GM18526 (cell line): ENCODE measurements around the gene PDZD2.

Source experiments
- POLR2A ChIP-seq: IDR thresholded peaks from 3 replicates; pipeline ENCODE4 v1.6.1; 2011; ENCODE audit not compliant: insufficient read length; ENCODE audit errors: extremely low read depth

PDZD2 gene

GRCh38 chr5:32123058-32123805 lies 484.3 kb downstream of the PDZD2 start:
- TF ChIP-seq POLR2A = no peak

DNA sequence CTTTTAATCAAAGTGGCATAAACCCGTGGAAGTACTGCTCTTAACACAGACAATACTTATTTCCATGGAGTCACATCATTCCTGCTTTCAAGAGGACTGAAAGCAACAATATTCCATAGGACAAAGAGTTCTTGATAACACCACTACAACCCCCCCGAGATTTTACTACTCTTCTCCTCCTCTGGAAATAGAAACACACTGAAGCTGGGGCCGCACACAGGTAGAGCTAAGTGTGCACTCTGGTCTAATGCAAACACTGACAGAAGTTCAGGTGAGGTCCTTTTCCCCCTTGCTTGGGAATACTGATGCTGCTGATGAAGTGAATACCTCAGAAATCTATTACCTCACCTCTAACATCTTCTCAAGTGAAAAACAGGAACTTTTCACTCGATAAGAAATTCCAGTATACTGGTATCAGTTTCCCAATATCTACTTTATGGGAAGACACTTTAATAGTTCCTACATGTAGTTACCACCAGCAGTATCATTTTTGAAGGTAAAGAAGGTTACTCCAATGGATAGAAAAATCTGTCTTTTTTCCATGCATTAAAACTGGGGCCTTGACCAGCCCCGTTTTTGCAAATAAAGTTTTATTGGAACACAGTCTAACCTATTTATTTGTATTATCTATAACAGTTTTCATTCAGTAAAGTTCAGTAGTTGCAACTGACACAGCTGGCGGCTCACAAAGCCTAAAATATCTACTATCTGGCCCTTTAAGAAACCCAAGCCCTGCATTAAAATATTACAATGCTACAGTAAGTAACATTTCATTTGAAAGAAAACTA lies 485.2 kb downstream of the PDZD2 start:
- no peak for TF ChIP-seq POLR2A

DNA sequence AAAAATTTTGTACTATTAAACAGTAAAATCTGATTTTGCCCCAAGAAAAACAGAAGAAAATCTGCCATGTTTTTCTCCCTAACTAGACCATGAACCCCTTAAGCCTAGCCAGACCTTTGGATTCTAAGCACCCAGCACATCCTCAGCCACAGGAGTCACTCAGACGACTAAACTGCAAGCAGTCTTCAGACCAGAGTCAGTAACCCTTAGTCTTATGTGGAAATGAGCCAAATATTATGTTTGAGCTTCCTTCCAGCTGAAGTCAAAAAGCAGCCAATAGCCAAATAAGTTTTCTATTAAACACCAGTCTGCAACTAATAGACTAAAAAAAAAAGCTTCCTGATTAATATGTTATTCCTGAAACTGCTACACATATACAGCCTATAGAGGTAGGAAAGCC lies 487.8 kb downstream of the PDZD2 start:
- no peak for TF ChIP-seq POLR2A

DNA sequence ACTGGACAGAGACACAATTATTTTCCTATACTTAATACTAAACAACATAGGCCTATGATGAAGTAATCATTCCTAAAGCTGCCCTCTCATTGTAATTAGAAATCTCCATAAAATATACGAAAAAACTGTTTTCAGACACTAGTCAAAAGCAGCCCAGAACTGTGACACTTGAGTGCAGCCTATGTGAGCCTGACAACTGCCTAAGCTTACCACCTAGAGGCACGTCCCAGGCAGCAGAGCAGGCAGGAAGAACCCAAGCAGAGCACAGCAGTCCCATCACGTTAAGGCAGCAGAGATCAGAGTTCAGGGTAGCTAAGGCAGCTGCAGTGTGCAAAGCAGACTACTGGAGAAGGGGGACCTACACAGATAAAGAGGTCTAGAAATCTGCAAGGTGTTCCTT lies 488.8 kb downstream of the PDZD2 start:
- no peak for TF ChIP-seq POLR2A

DNA sequence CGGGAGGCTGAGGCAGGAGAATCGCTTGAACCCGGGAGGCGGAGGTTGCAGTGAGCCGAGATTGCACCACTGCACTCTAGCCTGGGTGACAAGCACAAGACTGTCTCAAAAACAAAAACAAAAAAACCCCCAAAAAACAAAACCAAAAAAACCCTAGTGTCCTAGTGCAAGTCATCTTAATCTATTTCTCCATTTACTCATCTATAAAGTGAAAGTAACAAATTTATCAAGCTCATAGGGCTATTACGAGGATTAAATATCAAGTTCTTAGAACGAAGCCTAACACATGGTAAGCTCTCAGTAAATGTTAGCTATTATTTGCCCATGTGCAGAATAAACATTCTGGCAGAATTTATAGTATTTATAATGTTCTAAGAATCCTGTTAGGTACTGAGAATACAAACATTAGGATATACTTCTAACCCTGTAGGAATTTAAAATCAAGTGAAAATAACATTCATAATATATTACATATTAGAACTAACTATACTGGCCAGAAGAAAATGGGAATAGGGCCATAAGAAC lies 490.2 kb downstream of the PDZD2 start:
- TF ChIP-seq POLR2A = no peak

DNA sequence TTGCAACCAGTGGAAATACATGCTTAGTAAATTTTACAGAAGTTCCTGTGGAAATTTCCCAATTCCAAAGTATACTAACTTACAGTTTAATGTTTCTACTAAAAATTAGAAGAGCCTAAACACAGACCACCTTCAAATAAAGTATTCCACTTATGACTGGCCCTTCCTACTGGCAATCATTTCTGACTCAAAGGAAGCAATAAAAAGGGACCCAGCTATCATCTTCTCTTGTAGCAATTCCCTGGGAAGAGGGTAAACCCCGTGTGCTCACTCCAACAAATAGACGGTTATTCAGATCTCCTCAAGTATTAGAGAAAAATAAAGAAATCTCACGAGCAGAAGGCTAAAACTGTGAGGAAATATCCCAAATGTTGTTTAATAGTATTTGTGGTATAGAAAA lies 491.9 kb downstream of the PDZD2 start:
- TF ChIP-seq POLR2A = no peak

- TF ChIP-seq POLR2A = no peak
These were observed 492.7 kb downstream of the PDZD2 start for GRCh38 chr5:32131604-32132003.

DNA sequence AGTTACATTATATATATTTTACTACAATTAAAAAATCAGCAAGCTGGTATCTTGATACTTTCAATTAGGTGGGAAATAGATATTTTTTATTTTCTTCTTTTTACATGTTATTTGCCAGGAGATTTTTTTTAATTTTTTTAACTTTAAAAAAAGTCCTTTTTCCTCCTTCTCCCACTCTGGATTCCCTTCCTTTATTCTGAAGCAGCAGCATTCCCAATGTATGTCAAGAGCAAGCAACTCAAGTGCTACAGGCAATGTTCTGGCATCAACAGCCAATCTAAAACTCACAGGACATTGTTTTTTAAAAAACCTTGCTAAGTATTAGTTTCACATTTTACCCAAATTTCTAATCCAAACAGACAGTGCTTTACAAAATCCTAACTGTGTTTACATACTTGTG lies 493.8 kb downstream of the PDZD2 start:
- TF ChIP-seq POLR2A = no peak

- TF ChIP-seq POLR2A = no peak
These were observed 496.2 kb downstream of the PDZD2 start for GRCh38 chr5:32135086-32135485.

- TF ChIP-seq POLR2A = no peak
These were observed 497.4 kb downstream of the PDZD2 start for GRCh38 chr5:32136342-32136741.

DNA sequence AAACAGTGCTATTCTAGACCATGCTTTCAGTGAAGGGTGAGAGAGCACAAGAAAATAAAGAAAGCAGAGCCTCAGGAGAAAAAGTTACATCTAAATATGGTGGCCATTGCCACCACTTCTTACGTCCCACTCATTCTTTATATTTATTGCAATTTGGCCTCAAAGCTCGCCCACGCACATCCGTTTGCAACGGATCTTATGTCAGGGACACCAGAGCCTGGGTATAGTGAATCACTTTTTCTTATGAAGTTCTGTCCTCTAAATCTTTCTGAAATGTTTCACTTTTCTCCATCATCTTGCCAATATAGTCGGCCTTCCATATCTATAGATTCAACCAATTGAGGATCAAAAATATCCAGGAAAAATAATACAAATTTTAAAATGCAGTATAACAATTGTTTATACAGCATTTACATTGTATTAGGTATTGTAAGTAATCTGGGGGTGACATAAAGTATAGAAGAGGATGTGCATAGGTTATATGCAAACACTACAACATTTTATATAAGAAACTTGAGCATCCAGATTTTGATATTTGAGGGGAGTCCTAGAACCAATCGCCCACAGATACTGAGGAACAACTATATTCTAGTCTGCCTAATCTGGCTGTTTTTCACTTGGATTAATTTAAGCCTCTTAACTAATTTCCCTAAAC lies 500.0 kb downstream of the PDZD2 start:
- TF ChIP-seq POLR2A = no peak

DNA sequence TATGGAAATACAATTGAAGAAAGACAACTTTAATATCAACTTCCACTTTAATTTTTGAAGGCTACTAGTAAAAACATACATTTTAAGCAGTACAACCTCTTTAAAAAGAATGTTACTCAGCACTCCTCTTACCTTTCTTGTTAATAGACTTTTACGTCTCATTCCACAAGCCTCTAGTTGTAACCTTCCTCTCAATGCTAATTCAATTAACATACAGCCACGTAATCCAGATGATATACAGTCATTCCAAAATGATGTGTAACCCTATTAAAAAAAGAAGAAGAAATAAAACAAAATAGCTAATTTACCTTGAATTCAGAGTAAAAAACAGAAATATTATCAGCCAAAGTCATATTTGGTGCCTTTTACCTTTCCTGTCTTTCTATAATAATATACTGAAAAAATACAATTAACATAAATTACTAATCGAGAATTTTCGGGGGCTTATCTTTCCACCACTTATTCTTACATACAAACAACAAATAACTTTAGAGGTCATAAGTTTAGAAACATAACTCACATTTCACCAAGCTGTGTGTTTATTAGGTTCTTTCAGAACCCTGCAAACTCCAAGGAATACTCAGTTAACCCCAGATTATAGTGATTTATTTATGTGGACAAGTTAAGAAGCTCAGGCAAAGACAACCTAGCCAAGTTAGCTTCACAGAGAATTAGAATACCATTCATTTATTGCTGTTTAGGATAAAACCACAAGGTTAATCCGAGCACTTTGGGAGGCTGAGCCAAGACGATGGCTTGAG lies 504.9 kb downstream of the PDZD2 start:
- TF ChIP-seq POLR2A = no peak

- TF ChIP-seq POLR2A = no peak
These were observed 505.7 kb downstream of the PDZD2 start for GRCh38 chr5:32144378-32145207.

DNA sequence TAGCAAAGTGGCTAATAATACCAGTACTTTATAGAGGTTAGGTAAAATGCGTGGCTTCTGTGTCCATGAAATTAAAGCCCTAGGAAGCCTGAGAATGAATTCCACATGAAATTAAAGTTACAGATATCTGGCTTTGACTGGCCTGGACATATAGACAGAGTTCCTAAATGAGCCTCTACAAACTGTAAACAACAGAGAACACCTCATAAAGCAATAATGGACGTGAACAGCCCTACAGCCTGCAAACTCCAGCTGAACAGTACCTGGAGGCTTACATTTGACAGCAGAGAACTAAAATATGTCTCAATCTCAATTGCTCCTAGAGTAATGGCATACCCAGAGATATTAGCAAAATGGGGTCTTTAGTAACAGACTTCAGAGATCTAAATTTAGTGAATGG lies 506.4 kb downstream of the PDZD2 start:
- no peak for TF ChIP-seq POLR2A
